HL-60 (cell line): ENCODE results near the gene ACAD9.

Source experiments
- DNase-seq, 2 experiments: peaks; one replicate each; pipeline ENCODE4 v3.0.0-alpha.2; 2010 to 2020; ENCODE audit warnings: low read depth in 1 of 2, low spot score in 1 of 2
- H3K27ac ChIP-seq: fragments of 250-450 bp; sonication (Bioruptor Pico); replicated peaks from 2 replicates; pipeline ENCODE4 v1.5.1; 2020; ENCODE audit warnings: mild to moderate bottlenecking, moderate library complexity
- H3K27me3 ChIP-seq: fragments of 250-450 bp; sonication (Bioruptor Pico); 2 replicates; pipeline ENCODE4 v1.5.1; 2021; ENCODE audit warnings: mild to moderate bottlenecking, moderate library complexity; ENCODE audit not compliant: insufficient read depth, poor library complexity, severe bottlenecking
- H3K4me3 ChIP-seq: replicated peaks from 2 replicates; pipeline ENCODE4 v1.5.1; 2011; ENCODE audit warnings: mild to moderate bottlenecking, control low read depth, low read length; ENCODE audit not compliant: insufficient read depth
- GABPA ChIP-seq: IDR thresholded peaks from 2 replicates; pipeline ENCODE4 v1.6.1; 2012; ENCODE audit warnings: low read depth
- POLR2AphosphoS5 ChIP-seq: IDR thresholded peaks from 2 replicates; pipeline ENCODE4 v1.6.1; 2012; ENCODE audit warnings: low read depth
- SPI1 ChIP-seq: IDR thresholded peaks from 2 replicates; pipeline ENCODE4 v1.6.1; 2012; ENCODE audit warnings: low read depth, mild to moderate bottlenecking, borderline replicate concordance
- TF ChIP-seq, protein P1 (sequence below): IDR thresholded peaks from 2 replicates; pipeline ENCODE4 v1.6.1; 2012; ENCODE audit warnings: low read depth; ENCODE audit not compliant: insufficient replicate concordance
- TF ChIP-seq, protein P2 (sequence below): IDR thresholded peaks from one replicate; pipeline ENCODE4 v1.5.1; 2011; ENCODE audit warnings: low read length, control low read depth, inconsistent platforms; ENCODE audit not compliant: insufficient read depth

Gene ACAD9

DNA sequence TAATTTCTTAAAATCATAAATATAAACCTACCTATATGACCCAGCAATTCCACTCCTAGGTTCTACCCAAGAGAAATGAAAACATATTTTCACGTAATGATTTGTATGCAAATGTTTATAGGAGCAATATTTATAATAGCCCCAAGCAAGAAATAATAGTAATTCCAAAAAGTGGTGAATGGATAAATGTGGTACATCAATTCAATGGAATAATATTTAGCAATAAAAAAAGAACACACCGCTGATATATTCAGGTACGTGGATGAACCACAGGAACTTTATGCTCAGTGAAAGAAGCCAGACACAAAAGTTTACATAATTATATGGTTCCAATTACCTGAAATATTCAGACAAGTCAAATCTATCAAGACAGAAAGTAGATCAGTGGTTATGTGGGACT is 49.9 kb downstream of the ACAD9 start:
- Histone ChIP-seq H3K27me3 (no peaks in the 10 kb centered on the region), H3K4me3 (no peak overlapping the region), H3K27ac (no peak overlapping the region)
- DNase-seq = no peak
- TF ChIP-seq POLR2AphosphoS5 = no peak
- TF ChIP-seq, protein P1, sequence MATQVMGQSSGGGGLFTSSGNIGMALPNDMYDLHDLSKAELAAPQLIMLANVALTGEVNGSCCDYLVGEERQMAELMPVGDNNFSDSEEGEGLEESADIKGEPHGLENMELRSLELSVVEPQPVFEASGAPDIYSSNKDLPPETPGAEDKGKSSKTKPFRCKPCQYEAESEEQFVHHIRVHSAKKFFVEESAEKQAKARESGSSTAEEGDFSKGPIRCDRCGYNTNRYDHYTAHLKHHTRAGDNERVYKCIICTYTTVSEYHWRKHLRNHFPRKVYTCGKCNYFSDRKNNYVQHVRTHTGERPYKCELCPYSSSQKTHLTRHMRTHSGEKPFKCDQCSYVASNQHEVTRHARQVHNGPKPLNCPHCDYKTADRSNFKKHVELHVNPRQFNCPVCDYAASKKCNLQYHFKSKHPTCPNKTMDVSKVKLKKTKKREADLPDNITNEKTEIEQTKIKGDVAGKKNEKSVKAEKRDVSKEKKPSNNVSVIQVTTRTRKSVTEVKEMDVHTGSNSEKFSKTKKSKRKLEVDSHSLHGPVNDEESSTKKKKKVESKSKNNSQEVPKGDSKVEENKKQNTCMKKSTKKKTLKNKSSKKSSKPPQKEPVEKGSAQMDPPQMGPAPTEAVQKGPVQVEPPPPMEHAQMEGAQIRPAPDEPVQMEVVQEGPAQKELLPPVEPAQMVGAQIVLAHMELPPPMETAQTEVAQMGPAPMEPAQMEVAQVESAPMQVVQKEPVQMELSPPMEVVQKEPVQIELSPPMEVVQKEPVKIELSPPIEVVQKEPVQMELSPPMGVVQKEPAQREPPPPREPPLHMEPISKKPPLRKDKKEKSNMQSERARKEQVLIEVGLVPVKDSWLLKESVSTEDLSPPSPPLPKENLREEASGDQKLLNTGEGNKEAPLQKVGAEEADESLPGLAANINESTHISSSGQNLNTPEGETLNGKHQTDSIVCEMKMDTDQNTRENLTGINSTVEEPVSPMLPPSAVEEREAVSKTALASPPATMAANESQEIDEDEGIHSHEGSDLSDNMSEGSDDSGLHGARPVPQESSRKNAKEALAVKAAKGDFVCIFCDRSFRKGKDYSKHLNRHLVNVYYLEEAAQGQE = no peak

DNA sequence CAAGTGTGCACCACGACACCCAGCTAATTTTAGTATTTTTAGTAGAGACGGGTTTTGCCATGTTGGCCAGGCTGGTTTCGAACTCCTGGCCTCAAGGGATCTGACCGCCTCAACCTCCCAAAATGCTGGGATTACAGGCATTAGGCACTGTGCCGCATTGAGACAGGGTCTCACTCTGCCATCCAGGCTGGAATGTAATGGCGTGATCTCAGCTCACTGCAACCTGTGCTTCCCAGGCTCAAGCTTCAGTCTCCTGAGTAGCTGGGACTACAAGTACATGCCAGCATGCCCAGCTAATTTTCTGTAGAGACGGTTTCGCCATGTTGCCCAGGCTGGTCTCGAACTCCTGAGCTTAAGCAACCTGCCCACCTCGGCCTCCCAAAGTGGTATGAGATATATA is 51.6 kb downstream of the ACAD9 start:
- H3K4me3 ChIP-seq = no peak overlapping the region
- H3K27ac ChIP-seq = no peak overlapping the region
- no peak for TF ChIP-seq SPI1
- TF ChIP-seq, protein P2, sequence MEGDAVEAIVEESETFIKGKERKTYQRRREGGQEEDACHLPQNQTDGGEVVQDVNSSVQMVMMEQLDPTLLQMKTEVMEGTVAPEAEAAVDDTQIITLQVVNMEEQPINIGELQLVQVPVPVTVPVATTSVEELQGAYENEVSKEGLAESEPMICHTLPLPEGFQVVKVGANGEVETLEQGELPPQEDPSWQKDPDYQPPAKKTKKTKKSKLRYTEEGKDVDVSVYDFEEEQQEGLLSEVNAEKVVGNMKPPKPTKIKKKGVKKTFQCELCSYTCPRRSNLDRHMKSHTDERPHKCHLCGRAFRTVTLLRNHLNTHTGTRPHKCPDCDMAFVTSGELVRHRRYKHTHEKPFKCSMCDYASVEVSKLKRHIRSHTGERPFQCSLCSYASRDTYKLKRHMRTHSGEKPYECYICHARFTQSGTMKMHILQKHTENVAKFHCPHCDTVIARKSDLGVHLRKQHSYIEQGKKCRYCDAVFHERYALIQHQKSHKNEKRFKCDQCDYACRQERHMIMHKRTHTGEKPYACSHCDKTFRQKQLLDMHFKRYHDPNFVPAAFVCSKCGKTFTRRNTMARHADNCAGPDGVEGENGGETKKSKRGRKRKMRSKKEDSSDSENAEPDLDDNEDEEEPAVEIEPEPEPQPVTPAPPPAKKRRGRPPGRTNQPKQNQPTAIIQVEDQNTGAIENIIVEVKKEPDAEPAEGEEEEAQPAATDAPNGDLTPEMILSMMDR = no peak
- TF ChIP-seq, protein P1 = no peak
- no peak for TF ChIP-seq POLR2AphosphoS5
- TF ChIP-seq GABPA = no peak

DNA sequence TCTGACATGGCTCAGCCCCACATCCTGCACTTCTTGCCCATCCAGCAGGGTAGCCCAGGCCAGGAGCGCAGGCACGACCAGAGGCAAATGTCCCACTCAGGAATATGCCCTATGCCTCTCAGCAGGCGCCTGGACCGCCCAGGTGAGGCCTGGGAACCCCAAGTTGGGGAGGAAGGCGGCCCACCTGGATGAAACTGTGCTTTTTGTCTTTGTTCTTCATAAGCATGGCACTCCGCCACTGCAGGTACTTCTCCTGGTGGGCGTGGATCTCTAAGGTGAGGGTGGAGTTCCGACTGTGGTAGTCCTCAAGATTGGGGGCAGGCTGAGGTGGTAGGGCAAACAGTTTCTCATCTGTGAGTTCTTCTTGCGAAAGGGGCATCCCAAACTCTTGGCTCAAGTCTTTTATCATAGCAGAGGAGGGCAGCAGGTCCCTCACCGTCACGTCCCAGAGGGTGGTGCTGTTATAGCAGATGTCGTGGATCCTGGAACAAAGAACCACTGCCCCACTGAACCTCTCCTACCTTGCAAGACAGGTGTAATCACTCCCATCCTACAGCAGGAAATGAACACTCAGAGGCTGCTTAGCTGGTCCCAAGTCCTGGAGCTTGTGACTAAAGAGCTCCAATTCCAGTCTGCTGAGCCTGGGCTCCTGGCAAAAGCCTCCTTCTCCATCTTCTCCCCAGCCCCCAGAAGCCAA is 53.2 kb downstream of the ACAD9 start:
- no peak overlapping the region for H3K27ac ChIP-seq
- H3K4me3 ChIP-seq = no peak overlapping the region
- no peaks in the 10 kb centered on the region for H3K27me3 ChIP-seq
- TF ChIP-seq, protein P2 = no peak
- TF ChIP-seq POLR2AphosphoS5 = no peak
- TF ChIP-seq, protein P1 = no peak
- no peak for TF ChIP-seq GABPA
- TF ChIP-seq SPI1 = no peak
- no peak for DNase-seq

More for the DNA sequence above, 51.6 kb downstream of the ACAD9 start:
- no peaks in the 10 kb centered on the region for H3K27me3 ChIP-seq
- no peak for DNase-seq
